Hepatic stellate cell (primary cell): ENCODE measurements around the gene ZSWIM7.

Experiments used
- DNase-seq: peaks from one replicate; pipeline ENCODE4 v3.0.0; 2011; ENCODE audit warnings: low spot score

ZSWIM7 gene

GRCh38 chr17:15929941-15930340 is 69.6 kb downstream of the ZSWIM7 start:
- no peak for DNase-seq

- no peak for DNase-seq
Measured at GRCh38 chr17:15928286-15928785, 71.2 kb downstream of the ZSWIM7 start.
